Measurements from ENCODE around the gene MS4A10.

DNA sequence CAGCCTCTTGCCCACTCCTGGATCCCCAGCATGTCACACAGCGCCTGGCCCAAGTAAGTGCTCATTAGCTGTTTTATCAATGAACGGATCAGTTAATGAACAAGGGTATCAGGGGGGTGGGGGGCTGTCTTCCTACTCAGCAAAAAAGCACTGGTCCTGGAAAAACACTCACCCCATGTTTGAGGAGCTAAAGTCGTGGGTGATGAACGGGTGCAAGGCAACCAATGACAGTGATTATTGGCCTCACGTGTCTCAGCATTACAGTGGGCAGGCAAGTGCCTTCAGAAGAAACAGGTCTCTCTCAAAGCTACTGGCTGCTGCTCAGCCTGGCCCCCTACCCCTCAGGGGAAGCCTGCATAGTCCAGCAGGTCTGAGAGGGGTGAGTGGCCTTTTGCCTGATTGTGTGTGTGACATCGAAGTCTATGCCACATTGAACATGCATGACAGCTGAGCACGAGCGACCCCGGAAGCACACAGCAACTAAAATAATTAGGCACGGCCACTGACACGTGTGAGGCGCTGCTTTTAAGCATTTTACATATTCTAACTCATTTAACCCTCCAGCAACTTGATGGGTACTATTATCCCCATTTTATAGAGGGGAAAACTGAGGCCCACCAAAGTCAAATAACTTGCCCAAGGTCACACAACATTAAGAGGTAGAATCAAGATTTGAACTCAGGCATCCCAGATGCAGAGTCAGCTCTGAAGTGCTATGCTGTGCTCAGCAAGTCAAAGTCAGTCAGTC lies 2.6 kb upstream of the MS4A10 start:
- TF ChIP-seq POLR2A (IDR thresholded peaks at IDR 0.05; ENCODE audit: control extremely low read depth in 1 of 2, low read depth in 2 of 2, low read length in 2 of 2), result no peak
- TF ChIP-seq EP300 (IDR thresholded peaks at IDR 0.05; ENCODE audit: borderline replicate concordance in 1 of 2, low read depth in 2 of 2, low read length in 2 of 2), result no peak
- TF ChIP-seq, protein P1, sequence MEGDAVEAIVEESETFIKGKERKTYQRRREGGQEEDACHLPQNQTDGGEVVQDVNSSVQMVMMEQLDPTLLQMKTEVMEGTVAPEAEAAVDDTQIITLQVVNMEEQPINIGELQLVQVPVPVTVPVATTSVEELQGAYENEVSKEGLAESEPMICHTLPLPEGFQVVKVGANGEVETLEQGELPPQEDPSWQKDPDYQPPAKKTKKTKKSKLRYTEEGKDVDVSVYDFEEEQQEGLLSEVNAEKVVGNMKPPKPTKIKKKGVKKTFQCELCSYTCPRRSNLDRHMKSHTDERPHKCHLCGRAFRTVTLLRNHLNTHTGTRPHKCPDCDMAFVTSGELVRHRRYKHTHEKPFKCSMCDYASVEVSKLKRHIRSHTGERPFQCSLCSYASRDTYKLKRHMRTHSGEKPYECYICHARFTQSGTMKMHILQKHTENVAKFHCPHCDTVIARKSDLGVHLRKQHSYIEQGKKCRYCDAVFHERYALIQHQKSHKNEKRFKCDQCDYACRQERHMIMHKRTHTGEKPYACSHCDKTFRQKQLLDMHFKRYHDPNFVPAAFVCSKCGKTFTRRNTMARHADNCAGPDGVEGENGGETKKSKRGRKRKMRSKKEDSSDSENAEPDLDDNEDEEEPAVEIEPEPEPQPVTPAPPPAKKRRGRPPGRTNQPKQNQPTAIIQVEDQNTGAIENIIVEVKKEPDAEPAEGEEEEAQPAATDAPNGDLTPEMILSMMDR (IDR thresholded peaks at IDR 0.05; ENCODE audit: control extremely low read depth in 1 of 3, insufficient read depth in 1 of 3, low read depth in 1 of 3, low read length in 3 of 3), result no peak
- TF ChIP-seq TAF1 (IDR thresholded peaks at IDR 0.05; ENCODE audit: low read depth, low read length), result no peak
- TF ChIP-seq SAP30 (IDR thresholded peaks at IDR 0.05; ENCODE audit: insufficient read depth, insufficient replicate concordance, low read length), result no peak
- TF ChIP-seq YY1 (IDR thresholded peaks at IDR 0.05; ENCODE audit: low read depth, low read length), result no peak
- TF ChIP-seq EZH2 (IDR thresholded peaks at IDR 0.05; ENCODE audit: low read depth, low read length, severe bottlenecking), result no peak
- no peak for TF ChIP-seq HDAC2 (IDR thresholded peaks at IDR 0.05; ENCODE audit: borderline replicate concordance in 1 of 2, low read depth in 2 of 2, low read length in 2 of 2)

Data from H1 (cell line).